NT2/D1 (cell line): Measurements from ENCODE around the gene ZDHHC16.

Experiments
- SUZ12 ChIP-seq: IDR thresholded peaks from 2 replicates; pipeline ENCODE4 v1.6.1; 2011; ENCODE audit not compliant: insufficient read length, insufficient read depth; ENCODE audit errors: extremely low read depth
- YY1 ChIP-seq: IDR thresholded peaks from 2 replicates; pipeline ENCODE4 v1.6.1; 2011; ENCODE audit not compliant: insufficient read length, insufficient read depth

DNA sequence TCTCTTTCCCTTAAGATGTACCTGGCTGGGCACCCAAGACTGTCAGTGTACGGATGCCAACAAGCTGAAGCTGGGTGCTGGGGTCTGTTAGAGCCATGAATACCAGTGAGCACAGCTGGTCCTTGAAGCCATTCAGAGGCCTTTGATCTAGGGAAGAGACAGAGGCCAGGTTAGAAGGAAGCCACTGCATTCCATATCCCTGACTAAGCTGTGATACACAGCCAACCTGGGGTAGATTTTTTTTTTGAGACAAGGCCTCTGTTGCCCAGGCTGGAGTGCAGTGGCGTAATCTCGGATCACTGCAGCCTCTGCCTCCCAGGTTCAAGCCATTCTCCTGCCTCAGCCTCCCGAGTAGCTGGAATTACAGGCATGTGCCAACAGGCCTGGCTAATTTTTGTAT, 20.8 kb downstream of the ZDHHC16 start:
- TF ChIP-seq SUZ12 = no peak
- no peak for TF ChIP-seq YY1
